Measurements from ENCODE around the gene PDHX. TPM values are rescaled to one million over a fixed set of nuclear protein-coding genes. Genes with fewer than 3 reads are reported as not detected.

The PDHX gene
- total RNA-seq (2021): 98.7 and 99.9 TPM in 2 replicates
- percentile 96 among the genes with signal in this experiment for Bru-seq, nascent RNA
- BruChase-seq, experiment 1, labeled RNA remaining after a 2-hour chase: percentile 91 among the genes with signal in this experiment
- BruChase-seq, experiment 2, labeled RNA remaining after a 6-hour chase: percentile 83 among the genes with signal in this experiment
- long read RNA-seq, transcript PDHX-201 (11 exons, 2,389 nt): major isoform, 287 of 352 reads
- long read RNA-seq, transcript PDHX-202 (6 exons, 952 nt): minor isoform, 6 of 352 reads
- long read RNA-seq, partial matches to known transcripts: 24 of 352 reads
- long read RNA-seq, other reads (novel, unspliced or antisense): 33 of 352 reads

DNA sequence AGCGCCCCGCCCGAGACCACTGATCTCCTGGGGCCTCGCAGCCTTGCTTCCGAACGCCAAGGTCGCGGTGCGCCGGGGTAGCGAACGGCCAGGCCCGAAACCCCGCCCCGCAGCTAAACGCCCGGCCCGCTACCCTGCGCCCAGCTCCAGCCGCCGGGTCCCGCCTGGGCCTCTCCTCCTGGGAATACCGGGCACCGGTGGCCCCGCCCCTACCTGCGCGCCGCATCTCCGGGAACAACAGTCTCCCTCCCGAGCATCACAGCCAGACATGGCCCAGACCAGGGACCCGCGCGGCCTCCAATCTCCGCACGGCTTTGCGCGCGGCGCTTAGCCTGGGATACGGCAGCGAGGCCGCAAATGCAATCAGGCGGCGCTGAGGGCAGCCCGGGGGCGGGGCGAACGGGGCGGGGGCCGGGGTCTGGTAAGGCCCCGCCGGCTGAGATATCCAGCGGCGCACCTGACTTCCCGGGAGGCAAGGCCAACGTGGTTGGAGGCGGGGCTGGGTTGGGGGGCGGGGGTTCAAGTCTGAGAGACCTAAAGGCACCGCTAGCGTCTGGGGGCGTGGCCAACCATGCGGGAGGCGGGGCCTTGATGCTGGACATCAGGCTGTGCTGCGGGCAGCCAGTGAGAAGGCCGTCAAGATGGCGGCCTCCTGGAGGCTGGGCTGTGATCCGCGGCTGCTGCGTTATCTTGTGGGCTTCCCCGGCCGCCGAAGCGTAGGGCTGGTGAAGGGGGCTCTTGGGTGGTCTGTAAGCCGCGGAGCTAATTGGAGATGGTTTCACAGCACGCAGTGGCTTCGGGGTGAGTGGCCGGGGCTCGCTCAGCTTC is at the start of gene PDHX, which contains the start of gene APIP:
PDHX (plus strand) TSS at position 604 of the 828 bp plus-strand sequence; CDS start at position 642, 38 bp downstream.
APIP (minus strand) TSS at position 365 of the 828 bp plus-strand sequence; CDS start at position 270, 95 bp downstream.
- BruUV-seq (replicated peaks): no TSS peak
- DNase-seq (ENCODE audit: low spot score): peak; percentile 100
- Histone ChIP-seq H3K4me1 (ENCODE audit: insufficient read depth, low read length, poor library complexity, severe bottlenecking) (peaks cover 16% of the 10 kb centered on the region), H3K27ac (ENCODE audit: low read depth, low read length, poor library complexity, severe bottlenecking) (peak within 1 kb of the TSS; percentile 90), H3K9me3 (ENCODE audit: low read depth, low read length, poor library complexity, severe bottlenecking) (no peaks in the 10 kb centered on the region), H3K27me3 (replicated peaks; ENCODE audit: insufficient read depth, low read depth, low read length, poor library complexity) (no peaks in the 10 kb centered on the region), H3K4me3 (ENCODE audit: low read depth, low read length, poor library complexity, severe bottlenecking) (peak within 1 kb of the TSS; percentile 65), H3K36me3 (ENCODE audit: insufficient read depth, low read length, poor library complexity, severe bottlenecking) (peaks cover 5% of the 10 kb centered on the region)
- CTCF ChIA-PET: interaction anchor here (0.9 kb wide), 1 partner anchor 10 kb away, joined by 3 read pairs; no protein-coding TSS in a partner anchor
- intact Hi-C loops (cut with micrococcal nuclease; ENCODE audit: unreplicated experiment): no loop called here
- POLR2A ChIA-PET (ENCODE audit: low non-redundant PET): interaction anchor here (0.6 to 0.7 kb wide), 3 partner anchors 308 to 384 kb away, joined by 3 to 7 read pairs (median 4); no protein-coding TSS in a partner anchor
- TF ChIP-seq EZH2 (IDR thresholded peaks at IDR 0.05; ENCODE audit: borderline replicate concordance, low read depth, low read length, poor library complexity, severe bottlenecking): no peak
- TF ChIP-seq, protein P1, sequence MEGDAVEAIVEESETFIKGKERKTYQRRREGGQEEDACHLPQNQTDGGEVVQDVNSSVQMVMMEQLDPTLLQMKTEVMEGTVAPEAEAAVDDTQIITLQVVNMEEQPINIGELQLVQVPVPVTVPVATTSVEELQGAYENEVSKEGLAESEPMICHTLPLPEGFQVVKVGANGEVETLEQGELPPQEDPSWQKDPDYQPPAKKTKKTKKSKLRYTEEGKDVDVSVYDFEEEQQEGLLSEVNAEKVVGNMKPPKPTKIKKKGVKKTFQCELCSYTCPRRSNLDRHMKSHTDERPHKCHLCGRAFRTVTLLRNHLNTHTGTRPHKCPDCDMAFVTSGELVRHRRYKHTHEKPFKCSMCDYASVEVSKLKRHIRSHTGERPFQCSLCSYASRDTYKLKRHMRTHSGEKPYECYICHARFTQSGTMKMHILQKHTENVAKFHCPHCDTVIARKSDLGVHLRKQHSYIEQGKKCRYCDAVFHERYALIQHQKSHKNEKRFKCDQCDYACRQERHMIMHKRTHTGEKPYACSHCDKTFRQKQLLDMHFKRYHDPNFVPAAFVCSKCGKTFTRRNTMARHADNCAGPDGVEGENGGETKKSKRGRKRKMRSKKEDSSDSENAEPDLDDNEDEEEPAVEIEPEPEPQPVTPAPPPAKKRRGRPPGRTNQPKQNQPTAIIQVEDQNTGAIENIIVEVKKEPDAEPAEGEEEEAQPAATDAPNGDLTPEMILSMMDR (conservative IDR thresholded peaks at IDR 0.05; ENCODE audit: low read depth, low read length): no peak

DNA sequence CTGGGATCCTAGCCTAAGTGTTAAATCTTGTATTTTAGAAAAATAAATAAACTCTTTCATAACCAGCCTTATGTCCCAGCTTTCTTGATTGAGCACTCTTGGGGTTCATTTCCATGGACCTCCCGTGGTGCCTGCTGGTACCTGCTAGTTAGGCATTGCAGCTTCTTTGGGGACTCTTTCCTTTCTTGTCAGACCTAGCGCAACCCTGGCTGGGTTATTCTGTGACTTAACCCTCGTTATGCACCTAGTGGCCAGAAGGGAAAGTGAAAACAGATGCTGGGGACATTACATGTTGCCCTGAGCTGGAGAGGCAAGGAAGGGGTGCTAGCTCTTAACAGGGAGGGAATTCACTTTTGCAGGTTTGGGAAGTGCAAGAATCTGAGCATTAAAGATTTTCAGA is 47.0 kb upstream of the PDHX start:
- H3K4me3 ChIP-seq (ENCODE audit: low read depth, low read length, poor library complexity, severe bottlenecking): no peak overlapping the region
- ChIA-PET POLR2A (ENCODE audit: low non-redundant PET) (no interaction called here), CTCF (no interaction called here)
- H3K9me3 ChIP-seq (ENCODE audit: low read depth, low read length, poor library complexity, severe bottlenecking): no peaks in the 10 kb centered on the region
- H3K4me1 ChIP-seq (ENCODE audit: insufficient read depth, low read length, poor library complexity, severe bottlenecking): no peaks in the 10 kb centered on the region
- no TSS peak for BruUV-seq (replicated peaks)
- DNase-seq (ENCODE audit: low spot score): peak; percentile 41
- TF ChIP-seq, protein P1 (conservative IDR thresholded peaks at IDR 0.05; ENCODE audit: low read depth, low read length): peak; percentile 48
- TF ChIP-seq EZH2 (IDR thresholded peaks at IDR 0.05; ENCODE audit: borderline replicate concordance, low read depth, low read length, poor library complexity, severe bottlenecking): no peak
- intact Hi-C loops (cut with micrococcal nuclease; ENCODE audit: unreplicated experiment): no loop called here
- no peaks in the 10 kb centered on the region for H3K36me3 ChIP-seq (ENCODE audit: insufficient read depth, low read length, poor library complexity, severe bottlenecking)
- no peak overlapping the region for H3K27ac ChIP-seq (ENCODE audit: low read depth, low read length, poor library complexity, severe bottlenecking)
- H3K27me3 ChIP-seq (replicated peaks; ENCODE audit: insufficient read depth, low read depth, low read length, poor library complexity): peaks cover 3% of the 10 kb centered on the region

- BruUV-seq (replicated peaks): no TSS peak
- H3K9me3 ChIP-seq (ENCODE audit: low read depth, low read length, poor library complexity, severe bottlenecking): no peaks in the 10 kb centered on the region
- H3K27me3 ChIP-seq (replicated peaks; ENCODE audit: insufficient read depth, low read depth, low read length, poor library complexity): no peaks in the 10 kb centered on the region
- intact Hi-C loops (cut with micrococcal nuclease; ENCODE audit: unreplicated experiment): no loop called here
- no peak for TF ChIP-seq EZH2 (IDR thresholded peaks at IDR 0.05; ENCODE audit: borderline replicate concordance, low read depth, low read length, poor library complexity, severe bottlenecking)
- TF ChIP-seq, protein P1 (conservative IDR thresholded peaks at IDR 0.05; ENCODE audit: low read depth, low read length): no peak
- no peaks in the 10 kb centered on the region for H3K36me3 ChIP-seq (ENCODE audit: insufficient read depth, low read length, poor library complexity, severe bottlenecking)
- DNase-seq (ENCODE audit: low spot score): no peak
- ChIA-PET CTCF (no interaction called here), POLR2A (ENCODE audit: low non-redundant PET) (no interaction called here)
- H3K4me1 ChIP-seq (ENCODE audit: insufficient read depth, low read length, poor library complexity, severe bottlenecking): no peaks in the 10 kb centered on the region
- no peak overlapping the region for H3K27ac ChIP-seq (ENCODE audit: low read depth, low read length, poor library complexity, severe bottlenecking)
- no peak overlapping the region for H3K4me3 ChIP-seq (ENCODE audit: low read depth, low read length, poor library complexity, severe bottlenecking)
Observed at GRCh38 chr11:34870548-34871196, 45.7 kb upstream of the PDHX start.
